KG1 (cell line): ENCODE measurements around the gene RARB.

Experiments used
- DNase-seq: peaks from one replicate; lab custom pipeline; 2025; lab: John Stamatoyannopoulos, UW

Gene RARB

GRCh38 chr3:25448750-25449692, 21.0 kb downstream of the RARB start:
- no peak for DNase-seq

GRCh38 chr3:25449857-25450256, 21.8 kb downstream of the RARB start:
- no peak for DNase-seq

GRCh38 chr3:25452192-25452591, 24.1 kb downstream of the RARB start:
- DNase-seq = no peak

- DNase-seq = no peak
These were observed 24.7 kb downstream of the RARB start for GRCh38 chr3:25452740-25453139.

- DNase-seq = no peak
These were observed 25.5 kb downstream of the RARB start for GRCh38 chr3:25453619-25454004.

- DNase-seq = no peak
These were observed 26.2 kb downstream of the RARB start for GRCh38 chr3:25454005-25454927.

GRCh38 chr3:25455441-25456132, 27.5 kb downstream of the RARB start:
- no peak for DNase-seq

- no peak for DNase-seq
These were observed 28.9 kb downstream of the RARB start for GRCh38 chr3:25456723-25457670.

- DNase-seq = no peak
These were observed 29.8 kb downstream of the RARB start for GRCh38 chr3:25457671-25458419.

GRCh38 chr3:25458420-25458814, 30.4 kb downstream of the RARB start:
- DNase-seq = no peak

- no peak for DNase-seq
These were observed 32.7 kb downstream of the RARB start for GRCh38 chr3:25460751-25461150.

GRCh38 chr3:25461946-25462345, 33.9 kb downstream of the RARB start:
- DNase-seq = no peak

GRCh38 chr3:25462495-25462894, 34.4 kb downstream of the RARB start:
- DNase-seq = no peak

GRCh38 chr3:25463836-25464418, 35.9 kb downstream of the RARB start:
- no peak for DNase-seq

GRCh38 chr3:25465266-25465860, 37.3 kb downstream of the RARB start:
- no peak for DNase-seq

GRCh38 chr3:25468866-25469319, 40.8 kb downstream of the RARB start:
- DNase-seq = no peak

GRCh38 chr3:25469558-25469957, 41.5 kb downstream of the RARB start:
- no peak for DNase-seq

- DNase-seq = no peak
These were observed 43.2 kb downstream of the RARB start for GRCh38 chr3:25471081-25471768.

- DNase-seq = no peak
These were observed 44.1 kb downstream of the RARB start for GRCh38 chr3:25472153-25472552.
